Measurements from ENCODE around the gene PERP. TPM values are rescaled to one million over a fixed set of nuclear protein-coding genes. Genes with fewer than 3 reads are reported as not detected.
"Not testable (repeated sequence)": the region's sequence is repeated elsewhere in the genome, so short reads cannot be mapped to it uniquely, and the experiment has no call there.

Gene PERP
- total RNA-seq, 1 donor, result 8.3 TPM

DNA sequence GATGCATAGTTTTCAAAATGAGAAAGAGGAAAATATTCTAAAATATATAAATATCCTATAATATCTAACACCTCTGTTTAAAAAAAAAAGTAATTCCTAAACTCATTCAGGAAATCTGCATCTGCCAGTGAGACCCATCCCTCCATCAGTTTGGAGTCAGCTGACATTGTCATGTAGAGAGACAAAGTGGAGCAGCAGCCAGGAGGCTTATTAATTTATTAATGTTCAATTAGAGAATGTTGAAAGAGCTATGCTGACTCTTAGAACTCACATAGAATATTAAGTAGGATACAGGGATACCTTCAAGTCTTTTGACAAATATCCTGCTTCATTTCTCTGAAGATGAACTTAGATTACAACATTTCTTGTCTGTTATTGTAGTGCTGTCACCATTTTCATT lies 12.8 kb upstream of the PERP start:
- H3K4me2 ChIP-seq (ENCODE audit: insufficient read depth, low read length), result no peak overlapping the region

GRCh38 chr6:138119229-138119628 lies 12.0 kb upstream of the PERP start:
- not testable (repeated sequence) for H3K4me1 ChIP-seq (ENCODE audit: insufficient read depth, low read length); H3K79me2 ChIP-seq (ENCODE audit: insufficient read depth, low read length); H2AFZ ChIP-seq (ENCODE audit: low read length); H3K9me3 ChIP-seq (ENCODE audit: low read depth, low read length); H3K27ac ChIP-seq (ENCODE audit: low read depth, low read length); H3K4me2 ChIP-seq (ENCODE audit: insufficient read depth, low read length); H3K4me3 ChIP-seq (ENCODE audit: insufficient read depth, low read length); H4K20me1 ChIP-seq (ENCODE audit: insufficient read depth, low read length); H3K36me3 ChIP-seq (ENCODE audit: insufficient read depth, low read length); DNase-seq (ENCODE audit: insufficient read length, low spot score, missing footprints)
- H3K27me3 ChIP-seq (ENCODE audit: insufficient read depth, low read length), result peaks cover 32% of the 10 kb centered on the region

More for the DNA sequence above, 12.8 kb upstream of the PERP start:
- peaks cover 25% of the 10 kb centered on the region for H3K27me3 ChIP-seq (ENCODE audit: insufficient read depth, low read length)
- H3K4me1 ChIP-seq (ENCODE audit: insufficient read depth, low read length), result no peaks in the 10 kb centered on the region
- H3K9me3 ChIP-seq (ENCODE audit: low read depth, low read length), result no peaks in the 10 kb centered on the region
- no peak overlapping the region for H3K27ac ChIP-seq (ENCODE audit: low read depth, low read length)
- TF ChIP-seq, protein P1, sequence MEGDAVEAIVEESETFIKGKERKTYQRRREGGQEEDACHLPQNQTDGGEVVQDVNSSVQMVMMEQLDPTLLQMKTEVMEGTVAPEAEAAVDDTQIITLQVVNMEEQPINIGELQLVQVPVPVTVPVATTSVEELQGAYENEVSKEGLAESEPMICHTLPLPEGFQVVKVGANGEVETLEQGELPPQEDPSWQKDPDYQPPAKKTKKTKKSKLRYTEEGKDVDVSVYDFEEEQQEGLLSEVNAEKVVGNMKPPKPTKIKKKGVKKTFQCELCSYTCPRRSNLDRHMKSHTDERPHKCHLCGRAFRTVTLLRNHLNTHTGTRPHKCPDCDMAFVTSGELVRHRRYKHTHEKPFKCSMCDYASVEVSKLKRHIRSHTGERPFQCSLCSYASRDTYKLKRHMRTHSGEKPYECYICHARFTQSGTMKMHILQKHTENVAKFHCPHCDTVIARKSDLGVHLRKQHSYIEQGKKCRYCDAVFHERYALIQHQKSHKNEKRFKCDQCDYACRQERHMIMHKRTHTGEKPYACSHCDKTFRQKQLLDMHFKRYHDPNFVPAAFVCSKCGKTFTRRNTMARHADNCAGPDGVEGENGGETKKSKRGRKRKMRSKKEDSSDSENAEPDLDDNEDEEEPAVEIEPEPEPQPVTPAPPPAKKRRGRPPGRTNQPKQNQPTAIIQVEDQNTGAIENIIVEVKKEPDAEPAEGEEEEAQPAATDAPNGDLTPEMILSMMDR (IDR thresholded peaks at IDR 0.05; ENCODE audit: extremely low read depth, low read depth, low read length), result no peak
- no peak for DNase-seq (ENCODE audit: insufficient read length, low spot score, missing footprints)
- H3K36me3 ChIP-seq (ENCODE audit: insufficient read depth, low read length), result no peaks in the 10 kb centered on the region
- H4K20me1 ChIP-seq (ENCODE audit: insufficient read depth, low read length), result no peaks in the 10 kb centered on the region
- no peak overlapping the region for H2AFZ ChIP-seq (ENCODE audit: low read length)
- no peaks in the 10 kb centered on the region for H3K79me2 ChIP-seq (ENCODE audit: insufficient read depth, low read length)
- no peak overlapping the region for H3K4me3 ChIP-seq (ENCODE audit: insufficient read depth, low read length)

- H3K27me3 ChIP-seq (ENCODE audit: insufficient read depth, low read length), result peaks cover 33% of the 10 kb centered on the region
- no peaks in the 10 kb centered on the region for H3K79me2 ChIP-seq (ENCODE audit: insufficient read depth, low read length)
- H4K20me1 ChIP-seq (ENCODE audit: insufficient read depth, low read length), result no peaks in the 10 kb centered on the region
- TF ChIP-seq, protein P1 (IDR thresholded peaks at IDR 0.05; ENCODE audit: extremely low read depth, low read depth, low read length), result no peak
- H3K9me3 ChIP-seq (ENCODE audit: low read depth, low read length), result no peaks in the 10 kb centered on the region
- DNase-seq (ENCODE audit: insufficient read length, low spot score, missing footprints), result no peak
- H3K36me3 ChIP-seq (ENCODE audit: insufficient read depth, low read length), result no peaks in the 10 kb centered on the region
- no peak overlapping the region for H3K4me2 ChIP-seq (ENCODE audit: insufficient read depth, low read length)
- H3K4me3 ChIP-seq (ENCODE audit: insufficient read depth, low read length), result no peak overlapping the region
- H2AFZ ChIP-seq (ENCODE audit: low read length), result no peak overlapping the region
- no peak overlapping the region for H3K27ac ChIP-seq (ENCODE audit: low read depth, low read length)
- H3K4me1 ChIP-seq (ENCODE audit: insufficient read depth, low read length), result no peaks in the 10 kb centered on the region
These were observed 10.2 kb upstream of the PERP start for GRCh38 chr6:138117376-138117914.

DNA sequence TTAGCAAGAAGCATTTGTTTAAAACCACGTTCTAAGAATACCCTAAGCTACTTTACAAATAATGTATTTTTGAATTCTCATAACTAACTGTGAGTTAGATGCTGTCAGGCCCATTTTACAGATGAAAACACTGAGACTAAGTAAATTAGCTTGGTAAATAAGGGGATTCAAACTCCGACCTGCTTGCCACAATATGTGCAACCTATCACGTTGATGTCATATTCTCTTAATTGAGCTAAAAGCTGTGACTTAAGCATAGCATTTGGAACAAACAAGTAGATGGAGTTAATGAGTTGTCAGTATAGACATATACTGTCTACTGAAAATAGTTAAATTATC lies 9.4 kb upstream of the PERP start:
- no peaks in the 10 kb centered on the region for H3K36me3 ChIP-seq (ENCODE audit: insufficient read depth, low read length)
- H3K9me3 ChIP-seq (ENCODE audit: low read depth, low read length), result no peaks in the 10 kb centered on the region
- H4K20me1 ChIP-seq (ENCODE audit: insufficient read depth, low read length), result no peaks in the 10 kb centered on the region
- H3K4me2 ChIP-seq (ENCODE audit: insufficient read depth, low read length), result no peak overlapping the region
- peaks cover 29% of the 10 kb centered on the region for H3K27me3 ChIP-seq (ENCODE audit: insufficient read depth, low read length)
- no peaks in the 10 kb centered on the region for H3K79me2 ChIP-seq (ENCODE audit: insufficient read depth, low read length)
- no peak overlapping the region for H3K27ac ChIP-seq (ENCODE audit: low read depth, low read length)
- H3K4me1 ChIP-seq (ENCODE audit: insufficient read depth, low read length), result no peaks in the 10 kb centered on the region
- H2AFZ ChIP-seq (ENCODE audit: low read length), result no peak overlapping the region
- DNase-seq (ENCODE audit: insufficient read length, low spot score, missing footprints), result no peak
- no peak overlapping the region for H3K4me3 ChIP-seq (ENCODE audit: insufficient read depth, low read length)
- TF ChIP-seq, protein P1 (IDR thresholded peaks at IDR 0.05; ENCODE audit: extremely low read depth, low read depth, low read length), result no peak

Measured in osteoblast (primary cell).